ENCODE data around the gene NAGS.

The NAGS gene

GRCh38 chr17:43999024-43999423 is 5.4 kb upstream of the NAGS start:
- Histone ChIP-seq H3K4me1 (ENCODE audit: insufficient read depth, low read length) (no peaks in the 10 kb centered on the region), H2AFZ (ENCODE audit: low read depth, low read length) (no peak overlapping the region)

GRCh38 chr17:44000141-44000860 is 4.1 kb upstream of the NAGS start:
- Histone ChIP-seq H3K9me3 (ENCODE audit: insufficient read depth, low read length, severe bottlenecking) (no peaks in the 10 kb centered on the region), H3K4me3 (ENCODE audit: low read depth in 1 of 2, low read length in 2 of 2) (no peak overlapping the region), H3K9ac (ENCODE audit: low read depth, low read length) (no peak overlapping the region), H3K79me2 (ENCODE audit: insufficient read depth, low read length) (no peaks in the 10 kb centered on the region), H3K27ac (ENCODE audit: low read length) (no peak overlapping the region), H4K20me1 (ENCODE audit: insufficient read depth, low read length) (no peaks in the 10 kb centered on the region), H2AFZ (ENCODE audit: low read depth, low read length) (no peak overlapping the region), H3K4me1 (ENCODE audit: insufficient read depth, low read length) (no peaks in the 10 kb centered on the region), H3K4me2 (ENCODE audit: insufficient read depth, low read length) (no peak overlapping the region), H3K27me3 (ENCODE audit: insufficient read depth, low read length, poor library complexity) (no peaks in the 10 kb centered on the region), H3K36me3 (ENCODE audit: insufficient read depth, low read length) (no peaks in the 10 kb centered on the region)
- ATAC-seq (ENCODE audit: insufficient read depth, low read depth) (no peak), DNase-seq (no peak)
- TF ChIP-seq CTCF (IDR thresholded peaks at IDR 0.05; ENCODE audit: borderline replicate concordance, extremely low read depth, low read length, poor library complexity, severe bottlenecking) (no peak), EZH2 (IDR thresholded peaks at IDR 0.05; ENCODE audit: borderline replicate concordance, low read depth, low read length, severe bottlenecking) (no peak)

More at GRCh38 chr17:43999024-43999423, 5.4 kb upstream of the NAGS start:
- DNase-seq (no peak), ATAC-seq (ENCODE audit: insufficient read depth, low read depth) (no peak)
- Histone ChIP-seq H3K4me2 (ENCODE audit: insufficient read depth, low read length) (no peak overlapping the region), H3K9ac (ENCODE audit: low read depth, low read length) (no peak overlapping the region), H4K20me1 (ENCODE audit: insufficient read depth, low read length) (no peaks in the 10 kb centered on the region), H3K4me3 (ENCODE audit: low read depth in 1 of 2, low read length in 2 of 2) (no peak overlapping the region), H3K79me2 (ENCODE audit: insufficient read depth, low read length) (no peaks in the 10 kb centered on the region), H3K27ac (ENCODE audit: low read length) (no peak overlapping the region), H3K36me3 (ENCODE audit: insufficient read depth, low read length) (no peaks in the 10 kb centered on the region), H3K27me3 (ENCODE audit: insufficient read depth, low read length, poor library complexity) (no peaks in the 10 kb centered on the region), H3K9me3 (ENCODE audit: insufficient read depth, low read length, severe bottlenecking) (no peaks in the 10 kb centered on the region)
- TF ChIP-seq EZH2 (IDR thresholded peaks at IDR 0.05; ENCODE audit: borderline replicate concordance, low read depth, low read length, severe bottlenecking) (no peak), CTCF (IDR thresholded peaks at IDR 0.05; ENCODE audit: borderline replicate concordance, extremely low read depth, low read length, poor library complexity, severe bottlenecking) (no peak)

- H3K4me1 ChIP-seq (ENCODE audit: insufficient read depth, low read length) = no peaks in the 10 kb centered on the region
- DNase-seq (no peak), ATAC-seq (ENCODE audit: insufficient read depth, low read depth) (no peak)
- TF ChIP-seq CTCF (IDR thresholded peaks at IDR 0.05; ENCODE audit: borderline replicate concordance, extremely low read depth, low read length, poor library complexity, severe bottlenecking) (no peak), EZH2 (IDR thresholded peaks at IDR 0.05; ENCODE audit: borderline replicate concordance, low read depth, low read length, severe bottlenecking) (no peak)
- no peaks in the 10 kb centered on the region for H3K9me3 ChIP-seq (ENCODE audit: insufficient read depth, low read length, severe bottlenecking)
- H3K27me3 ChIP-seq (ENCODE audit: insufficient read depth, low read length, poor library complexity) = no peaks in the 10 kb centered on the region
- no peaks in the 10 kb centered on the region for H3K36me3 ChIP-seq (ENCODE audit: insufficient read depth, low read length)
- no peaks in the 10 kb centered on the region; the same call in 1 of the 2 replicates for H4K20me1 ChIP-seq (ENCODE audit: insufficient read depth, low read length)
- H3K9ac ChIP-seq (ENCODE audit: low read depth, low read length) = no peak overlapping the region
- no peak overlapping the region for H3K4me3 ChIP-seq (ENCODE audit: low read depth in 1 of 2, low read length in 2 of 2)
- no peak overlapping the region for H2AFZ ChIP-seq (ENCODE audit: low read depth, low read length)
- H3K79me2 ChIP-seq (ENCODE audit: insufficient read depth, low read length) = no peaks in the 10 kb centered on the region
- H3K27ac ChIP-seq (ENCODE audit: low read length) = no peak overlapping the region
- H3K4me2 ChIP-seq (ENCODE audit: insufficient read depth, low read length) = no peak overlapping the region
These were observed 3.5 kb upstream of the NAGS start for GRCh38 chr17:44000871-44001460.
